Choroid plexus epithelial cell (primary cell): ENCODE data around the gene ABCC2.

Experiments
- DNase-seq: peaks from one replicate; pipeline ENCODE4 v3.0.0-alpha.2; 2010; ENCODE audit warnings: low read depth
- H3K4me3 ChIP-seq: 2 replicates; pipeline ENCODE4 v1.5.1; 2011; ENCODE audit warnings: low read depth, mild to moderate bottlenecking, control low read depth, low read length, moderate library complexity
- CTCF ChIP-seq: conservative IDR thresholded peaks from 2 replicates; pipeline ENCODE4 v1.5.1; 2011; ENCODE audit warnings: low read depth, mild to moderate bottlenecking, control low read depth, inconsistent platforms, low read length, moderate library complexity

The ABCC2 gene

DNA sequence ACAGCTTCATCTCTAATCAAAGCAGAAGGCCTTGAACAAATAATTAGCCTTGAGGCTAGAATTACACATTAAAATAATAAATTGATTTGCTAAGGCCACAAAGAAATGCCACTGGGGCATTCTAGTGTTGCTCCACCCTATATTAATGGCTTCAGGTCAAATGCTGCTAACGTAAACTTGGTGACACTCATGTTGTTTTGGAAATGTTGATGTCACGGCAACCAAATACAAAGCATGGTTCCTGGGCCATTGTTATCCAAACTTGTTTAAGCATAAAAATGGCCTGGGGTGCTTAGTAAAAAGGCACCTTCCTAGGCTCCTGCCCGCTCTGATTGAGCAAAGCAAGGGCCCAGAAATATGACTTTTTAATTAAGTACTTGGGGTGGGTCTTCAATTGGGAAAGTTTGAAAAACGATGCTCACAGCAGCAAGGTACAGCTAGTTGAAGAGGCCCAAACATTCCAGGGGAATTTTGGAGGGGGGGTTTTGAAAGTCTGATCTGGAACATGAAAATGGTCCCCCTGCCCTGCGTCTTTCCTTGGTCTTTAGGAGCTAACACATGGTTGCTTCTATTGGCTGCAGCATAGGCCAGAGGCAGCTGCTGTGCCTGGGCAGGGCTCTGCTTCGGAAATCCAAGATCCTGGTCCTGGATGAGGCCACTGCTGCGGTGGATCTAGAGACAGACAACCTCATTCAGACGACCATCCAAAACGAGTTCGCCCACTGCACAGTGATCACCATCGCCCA, 67.8 kb downstream of the ABCC2 start:
- no peak overlapping the region for H3K4me3 ChIP-seq
- no peak for DNase-seq
- no peak for TF ChIP-seq CTCF

GRCh38 chr10:99850767-99851340, 68.4 kb downstream of the ABCC2 start:
- no peak for DNase-seq
- no peak for TF ChIP-seq CTCF
- H3K4me3 ChIP-seq = no peak overlapping the region

GRCh38 chr10:99851825-99852224, 69.4 kb downstream of the ABCC2 start:
- no peak overlapping the region for H3K4me3 ChIP-seq
- no peak for DNase-seq
- no peak for TF ChIP-seq CTCF

DNA sequence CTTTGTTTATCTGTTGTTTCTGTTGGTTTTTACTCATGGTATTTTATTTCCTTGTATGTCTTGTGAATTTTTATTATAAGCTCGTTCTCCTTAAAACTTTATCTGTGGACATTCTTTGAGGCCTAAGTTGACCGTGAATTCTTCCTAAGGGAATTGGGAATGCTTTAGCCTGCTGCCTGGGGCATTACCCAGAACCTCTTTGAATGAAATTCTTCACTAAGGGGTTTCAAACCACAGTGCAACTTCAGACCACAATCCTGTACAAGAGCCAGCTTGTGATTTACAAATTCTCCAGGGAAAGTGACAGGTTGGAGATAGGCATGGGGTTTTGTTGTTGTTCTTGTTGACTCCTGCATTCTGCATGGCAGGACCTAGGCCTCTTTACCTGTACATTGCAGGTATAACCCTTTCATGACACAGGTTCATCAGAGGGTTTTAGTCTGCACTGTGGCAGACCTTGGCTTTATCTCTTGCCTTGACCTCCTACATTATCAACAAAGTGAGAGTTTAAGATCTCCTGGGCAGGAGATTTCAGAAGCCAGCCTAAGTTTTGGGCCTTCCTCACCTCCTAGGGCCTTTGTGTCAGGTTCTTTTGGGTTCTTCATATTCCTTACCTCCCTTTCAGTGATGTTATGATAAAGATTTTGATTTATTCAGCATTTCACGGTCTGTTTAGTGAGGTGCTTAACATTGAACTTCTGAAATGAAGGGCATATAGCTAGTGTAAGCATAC, 70.2 kb downstream of the ABCC2 start:
- no peak overlapping the region for H3K4me3 ChIP-seq
- no peak for TF ChIP-seq CTCF
- no peak for DNase-seq

GRCh38 chr10:99853655-99854054, 71.2 kb downstream of the ABCC2 start:
- DNase-seq = no peak
- no peak for TF ChIP-seq CTCF
- H3K4me3 ChIP-seq = no peak overlapping the region

DNA sequence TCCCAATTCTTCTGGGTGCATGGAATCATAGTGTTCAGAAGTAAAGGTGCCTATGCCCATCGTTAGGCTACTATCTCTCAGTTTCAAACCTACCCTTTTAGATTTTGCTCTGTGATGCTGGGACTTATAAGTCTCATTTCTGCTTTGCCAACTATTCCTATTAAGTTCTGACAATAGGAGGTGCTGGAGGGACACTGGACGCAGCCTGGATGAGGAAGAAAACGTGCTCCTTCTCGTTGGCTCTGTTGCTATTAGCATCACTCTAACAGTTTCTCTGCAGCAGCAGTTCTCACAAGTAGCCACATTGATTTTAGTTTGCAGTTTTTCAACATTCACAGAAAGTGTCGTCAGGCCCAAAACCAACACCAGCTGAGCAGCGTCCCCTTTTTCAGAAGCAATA, 72.4 kb downstream of the ABCC2 start:
- H3K4me3 ChIP-seq = no peak overlapping the region
- DNase-seq = peak; percentile 92
- TF ChIP-seq CTCF = peak; percentile 85
